Right cardiac atrium (tissue), 5 donors: ENCODE results near the gene FBXO11. TPM values are rescaled to one million over a fixed set of nuclear protein-coding genes. Genes with fewer than 3 reads are reported as not detected.
"Not testable (repeated sequence)": the region's sequence is repeated elsewhere in the genome, so short reads cannot be mapped to it uniquely, and the experiment has no call there.

Experiments
- ATAC-seq, 2 donors: fragments of 200-7000 bp; cut with Tn5 transposase; one replicate each; pipeline versions ENCODE4 v1.8.0 to v1.9.1; 2020; ENCODE audit warnings: moderate library complexity in 2 of 2, mild to moderate bottlenecking in 1 of 2
- DNase-seq, 3 donors: peaks; one replicate each; pipeline ENCODE4 v3.0.0-alpha.2; 2020
- H3K27ac ChIP-seq: one replicate; pipeline ENCODE4 v1.5.1; 2013; ENCODE audit warnings: mild to moderate bottlenecking, low read length, control low read depth, moderate library complexity
- H3K27me3 ChIP-seq: one replicate; pipeline ENCODE4 v1.6.1; 2013; ENCODE audit not compliant: control insufficient read depth, insufficient read depth
- H3K4me1 ChIP-seq: one replicate; pipeline ENCODE4 v1.6.1; 2013; ENCODE audit warnings: low read length; ENCODE audit not compliant: control insufficient read depth, insufficient read depth
- H3K4me3 ChIP-seq: one replicate; pipeline ENCODE4 v1.5.1; 2013; ENCODE audit warnings: low read length, control low read depth
- H3K9me3 ChIP-seq: one replicate; pipeline ENCODE4 v1.6.1; 2013; ENCODE audit warnings: low read length; ENCODE audit not compliant: control insufficient read depth
- WGBS: extraction: QIAGEN DNeasy Blood & Tissue Kit; methylation state at CpG from one replicate; pipeline ENCODE4 v1.1.7; 2013; 5-methylcytosine and 5-hydroxymethylcytosine counted together
- intact Hi-C, 4 donors: fragments of 100-400 bp; cut with DNase I; formaldehyde crosslinking; loops; one replicate each; pipeline versions ENCODE4 v1.11.0 to v1.14.0; 2022 to 2023
- polyA plus RNA-seq: library from polyadenylated mRNA; stranded (reverse); fragments of 200-250 nt; gene quantifications from one replicate; pipeline ENCODE4 v1.2.3, GENCODE V29; 2013
- total RNA-seq, 4 donors: library from RNA; stranded (reverse); fragmentation: NEBNext Ultra II Directional; extraction: Animal tissue kit (Norgen Biotek cat#: 25700); gene quantifications; one replicate each; pipeline ENCODE4 v1.2.1, GENCODE V29; 2021
- donor health status: healthy with polysubstance abuse.
- donor health status: DM: no; HTN: yes; CAD: no.
- donor health status: DM: no; HTN: no; CAD: no.
- donor health status: DM: no; HTN: yes; CAD: no; lungs with severe emphysema.
- donor health status: DM: yes; HTN: yes; CAD: no.

Gene FBXO11
- total and polyA plus RNA-seq, 5 donors = 23.4 to 45.4 (median 41.2) TPM

GRCh38 chr2:47897883-47898731 lies 8.2 kb downstream of the FBXO11 start:
- 43% methylated on average over 4 of the region's 4 CpGs for WGBS
- Histone ChIP-seq H3K4me3 (no peak overlapping the region), H3K27me3 (no peaks in the 10 kb centered on the region), H3K4me1 (peaks cover 4% of the 10 kb centered on the region), H3K9me3 (no peaks in the 10 kb centered on the region), H3K27ac (no peak overlapping the region)
- DNase-seq (no peak), ATAC-seq (no peak)
- intact Hi-C loops = no loop called here

DNA sequence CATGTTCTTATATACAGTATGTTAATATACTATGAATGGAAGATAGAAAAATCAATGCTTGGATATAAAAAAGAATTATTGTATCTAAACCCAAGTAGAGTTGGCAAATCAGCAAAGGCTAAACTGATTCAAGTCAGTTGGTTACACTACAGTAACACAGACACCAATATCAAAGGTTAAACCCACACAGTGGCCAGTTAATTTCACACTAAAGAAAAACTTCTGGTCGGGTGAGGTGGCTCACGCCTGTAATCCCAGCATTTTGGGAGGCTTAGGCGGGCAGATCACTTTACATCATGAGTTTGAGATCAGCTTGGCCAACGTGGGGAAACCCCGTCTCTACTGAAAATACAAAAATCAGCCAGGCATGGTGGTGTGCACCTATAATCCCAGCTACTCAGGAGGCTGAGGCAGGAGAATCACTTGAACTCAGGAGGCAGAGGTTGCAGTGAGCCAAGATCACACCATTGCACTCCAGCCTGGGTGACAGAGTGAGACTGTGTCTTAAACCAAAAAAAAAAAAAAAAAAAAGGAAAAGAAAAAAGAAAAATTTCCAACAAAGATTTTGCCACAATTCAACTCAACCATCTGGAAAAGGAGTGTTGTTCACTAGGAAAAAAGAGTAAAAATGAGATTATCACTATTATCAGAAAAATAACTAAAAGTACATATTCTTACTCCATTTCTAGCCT lies 9.0 kb downstream of the FBXO11 start:
- ATAC-seq, H3K4me3 ChIP-seq, H3K9me3 ChIP-seq, DNase-seq, intact Hi-C loops, H3K4me1 ChIP-seq, H3K27me3 ChIP-seq, H3K27ac ChIP-seq: not testable (repeated sequence)
- 89% methylated on average over 5 of the region's 5 CpGs for WGBS

GRCh38 chr2:47896450-47896968 lies 9.8 kb downstream of the FBXO11 start:
- no peaks in the 10 kb centered on the region for H3K27me3 ChIP-seq
- H3K4me3 ChIP-seq = no peak overlapping the region
- 90% methylated on average over 5 of the region's 5 CpGs for WGBS
- peak; percentile 26 to 36 for ATAC-seq
- H3K9me3 ChIP-seq = no peaks in the 10 kb centered on the region
- DNase-seq = peak in 1 of 3 donors; percentile 49
- no peak overlapping the region for H3K27ac ChIP-seq
- intact Hi-C loops = no loop called here
- peaks cover 2% of the 10 kb centered on the region for H3K4me1 ChIP-seq

GRCh38 chr2:47893771-47894170 lies 12.5 kb downstream of the FBXO11 start:
- intact Hi-C loops = no loop called here
- Histone ChIP-seq H3K27me3 (no peaks in the 10 kb centered on the region), H3K4me1 (peaks cover 2% of the 10 kb centered on the region), H3K4me3 (no peak overlapping the region), H3K27ac (no peak overlapping the region), H3K9me3 (no peaks in the 10 kb centered on the region)
- DNase-seq (no peak), ATAC-seq (no peak)
- 50% methylated on average over 1 of the region's 1 CpG for WGBS

DNA sequence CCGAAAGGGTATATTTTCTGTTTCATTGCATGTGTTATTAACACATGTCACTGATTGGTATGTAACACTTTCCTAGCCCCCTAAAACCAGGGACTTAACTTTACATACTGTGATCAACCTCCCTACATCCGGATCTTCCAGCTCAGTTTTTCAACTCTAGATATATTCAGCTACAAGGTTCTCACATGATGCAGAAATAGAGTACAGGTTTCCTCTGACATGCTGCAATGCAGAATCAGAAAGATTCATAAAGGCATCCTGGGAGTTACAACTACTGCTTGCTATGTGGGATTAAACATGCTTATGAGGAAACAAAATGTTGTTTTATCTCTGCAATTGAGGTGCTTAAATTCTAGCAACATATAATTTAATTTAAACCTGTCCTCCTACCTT lies 14.0 kb downstream of the FBXO11 start:
- H3K4me1 ChIP-seq = peaks cover 2% of the 10 kb centered on the region
- no peaks in the 10 kb centered on the region for H3K27me3 ChIP-seq
- H3K4me3 ChIP-seq = no peak overlapping the region
- intact Hi-C loops = no loop called here
- no peaks in the 10 kb centered on the region for H3K9me3 ChIP-seq
- 69% methylated on average over 2 of the region's 2 CpGs for WGBS
- H3K27ac ChIP-seq = no peak overlapping the region
- ATAC-seq (peak in 1 of 2 donors; percentile 19), DNase-seq (no peak)

GRCh38 chr2:47891369-47892337 lies 14.6 kb downstream of the FBXO11 start:
- no peak overlapping the region for H3K4me3 ChIP-seq
- ATAC-seq (no peak), DNase-seq (no peak)
- H3K4me1 ChIP-seq = peaks cover 2% of the 10 kb centered on the region
- intact Hi-C loops = no loop called here
- H3K27me3 ChIP-seq = no peaks in the 10 kb centered on the region
- no peak overlapping the region for H3K27ac ChIP-seq
- WGBS = 92% methylated on average over 2 of the region's 2 CpGs
- H3K9me3 ChIP-seq = no peaks in the 10 kb centered on the region

DNA sequence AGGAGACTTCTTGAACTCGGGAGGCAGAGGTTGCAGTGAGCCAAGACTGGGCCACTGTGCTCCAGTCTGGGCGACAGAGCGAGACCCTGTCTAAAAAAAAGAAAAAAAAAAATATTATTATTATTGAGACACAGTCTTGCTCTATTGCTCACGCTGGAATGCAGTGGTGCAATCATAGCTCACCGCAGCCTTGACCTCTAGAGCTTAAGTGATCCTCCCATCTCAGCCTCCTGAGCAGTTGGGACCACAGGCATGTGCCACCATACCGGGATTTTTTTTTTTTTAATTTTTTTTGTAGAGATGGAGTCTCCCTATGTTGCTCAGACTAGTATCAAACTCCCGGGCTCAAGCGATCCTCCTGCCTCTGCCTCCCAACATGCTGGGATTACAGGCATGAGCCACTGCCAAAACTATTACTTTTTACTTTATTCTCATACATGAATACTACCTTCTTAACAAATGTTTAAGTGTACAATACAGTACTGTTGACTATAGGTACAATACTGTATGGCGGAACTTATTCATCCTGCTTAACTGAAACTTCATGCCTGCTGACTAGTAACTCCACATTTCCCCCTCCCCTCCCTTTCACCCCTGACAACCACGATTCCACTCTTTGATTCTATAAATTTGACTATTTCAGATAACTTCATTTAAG lies 15.5 kb downstream of the FBXO11 start:
- intact Hi-C loops = no loop called here
- H3K9me3 ChIP-seq = no peaks in the 10 kb centered on the region
- H3K4me3 ChIP-seq = no peak overlapping the region
- WGBS = 95% methylated on average over 10 of the region's 10 CpGs
- H3K4me1 ChIP-seq = no peaks in the 10 kb centered on the region
- H3K27ac ChIP-seq = no peak overlapping the region
- ATAC-seq (no peak), DNase-seq (no peak)
- no peaks in the 10 kb centered on the region for H3K27me3 ChIP-seq

- no peaks in the 10 kb centered on the region for H3K9me3 ChIP-seq
- WGBS = 77% methylated on average over 2 of the region's 2 CpGs
- H3K4me1 ChIP-seq = no peaks in the 10 kb centered on the region
- intact Hi-C loops = no loop called here
- H3K4me3 ChIP-seq = no peak overlapping the region
- no peak overlapping the region for H3K27ac ChIP-seq
- no peaks in the 10 kb centered on the region for H3K27me3 ChIP-seq
- DNase-seq (no peak), ATAC-seq (peak in 1 of 2 donors; percentile 43)
Measured at GRCh38 chr2:47888581-47889280, 17.6 kb downstream of the FBXO11 start.

DNA sequence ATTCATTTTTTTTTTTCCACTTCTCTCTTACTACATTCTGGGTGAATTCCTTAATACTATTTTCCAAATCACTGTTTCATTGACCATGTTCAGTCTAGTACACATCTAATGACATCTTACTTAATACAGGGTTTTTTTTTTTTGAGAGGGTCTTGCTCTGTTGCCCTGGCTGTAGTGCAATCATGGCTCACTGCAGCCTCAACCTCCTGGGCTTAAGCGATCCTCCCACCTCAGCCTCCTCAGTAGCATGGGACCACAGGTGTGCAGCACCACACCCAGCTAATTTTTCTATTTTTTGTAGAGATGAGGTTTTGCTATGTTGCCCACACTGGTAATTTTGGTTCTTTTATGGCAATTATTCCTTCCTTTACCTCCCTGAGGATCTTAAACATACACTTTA lies 29.4 kb downstream of the FBXO11 start:
- no peak overlapping the region for H3K27ac ChIP-seq
- H3K4me3 ChIP-seq = no peak overlapping the region
- ATAC-seq (no peak), DNase-seq (no peak)
- intact Hi-C loops = no loop called here
- no peaks in the 10 kb centered on the region for H3K27me3 ChIP-seq
- H3K4me1 ChIP-seq = peaks cover 6% of the 10 kb centered on the region
- H3K9me3 ChIP-seq = no peaks in the 10 kb centered on the region
- 98% methylated on average over 1 of the region's 1 CpG for WGBS

- ATAC-seq (no peak), DNase-seq (no peak)
- intact Hi-C loops = no loop called here
- H3K27ac ChIP-seq = no peak overlapping the region
- H3K9me3 ChIP-seq = no peaks in the 10 kb centered on the region
- no peak overlapping the region for H3K4me3 ChIP-seq
- 82% methylated on average over 2 of the region's 2 CpGs for WGBS
- peaks cover 4% of the 10 kb centered on the region for H3K4me1 ChIP-seq
- no peaks in the 10 kb centered on the region for H3K27me3 ChIP-seq
Measured at GRCh38 chr2:47872941-47873340, 33.4 kb downstream of the FBXO11 start.
